Retinal pigment epithelial cell (primary cell): ENCODE measurements around the gene MARCHF10.

Source experiments
- DNase-seq: peaks from one replicate; pipeline ENCODE4 v3.0.0-alpha.2; 2010; ENCODE audit warnings: low read depth
- H3K4me3 ChIP-seq: 2 replicates; pipeline ENCODE4 v1.5.1; 2011; ENCODE audit warnings: mild to moderate bottlenecking, low read length, control low read depth, moderate library complexity
- TF ChIP-seq, protein P1 (sequence below): conservative IDR thresholded peaks from 2 replicates; pipeline ENCODE4 v1.5.1; 2011; ENCODE audit warnings: low read depth, low read length, control low read depth, inconsistent platforms

MARCHF10 gene

DNA sequence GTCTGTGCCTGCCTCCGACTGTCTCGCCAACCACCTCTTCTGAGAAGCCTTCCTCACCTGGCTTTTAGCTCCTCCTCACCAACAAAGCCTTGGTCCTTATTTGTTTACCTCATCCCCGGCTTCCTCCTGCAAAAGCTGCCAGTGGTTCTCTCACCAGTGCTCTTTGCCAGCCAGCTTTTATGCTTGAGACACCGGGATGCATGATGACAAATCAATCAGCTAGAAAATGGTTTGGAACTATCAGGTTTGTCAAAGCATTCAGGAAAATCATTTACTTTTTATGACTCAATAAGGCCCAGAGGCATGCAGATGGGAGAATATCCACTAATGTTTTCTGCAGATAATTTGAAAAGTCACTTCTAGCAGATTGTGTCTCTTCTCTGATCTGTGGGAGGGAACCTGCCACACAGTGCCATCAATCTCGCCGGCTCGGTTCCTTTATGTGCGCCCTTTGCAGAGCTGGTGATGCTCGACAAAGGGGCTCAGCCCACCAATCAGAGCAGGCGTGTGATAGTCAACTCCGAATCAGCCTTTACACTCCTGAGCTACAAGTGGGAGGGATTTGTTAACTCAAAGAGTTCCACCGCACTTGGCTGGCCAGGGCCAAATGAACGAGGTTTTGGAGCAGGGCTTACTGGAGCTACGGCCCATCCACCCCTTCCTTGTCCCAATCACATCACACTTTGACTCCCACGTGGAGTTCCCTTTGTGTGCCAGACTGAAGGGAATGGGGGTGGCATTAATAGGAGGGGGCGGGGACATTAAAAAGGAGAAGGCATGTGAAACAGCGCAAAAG, 94.8 kb downstream of the MARCHF10 start:
- no peak for DNase-seq
- TF ChIP-seq, protein P1, sequence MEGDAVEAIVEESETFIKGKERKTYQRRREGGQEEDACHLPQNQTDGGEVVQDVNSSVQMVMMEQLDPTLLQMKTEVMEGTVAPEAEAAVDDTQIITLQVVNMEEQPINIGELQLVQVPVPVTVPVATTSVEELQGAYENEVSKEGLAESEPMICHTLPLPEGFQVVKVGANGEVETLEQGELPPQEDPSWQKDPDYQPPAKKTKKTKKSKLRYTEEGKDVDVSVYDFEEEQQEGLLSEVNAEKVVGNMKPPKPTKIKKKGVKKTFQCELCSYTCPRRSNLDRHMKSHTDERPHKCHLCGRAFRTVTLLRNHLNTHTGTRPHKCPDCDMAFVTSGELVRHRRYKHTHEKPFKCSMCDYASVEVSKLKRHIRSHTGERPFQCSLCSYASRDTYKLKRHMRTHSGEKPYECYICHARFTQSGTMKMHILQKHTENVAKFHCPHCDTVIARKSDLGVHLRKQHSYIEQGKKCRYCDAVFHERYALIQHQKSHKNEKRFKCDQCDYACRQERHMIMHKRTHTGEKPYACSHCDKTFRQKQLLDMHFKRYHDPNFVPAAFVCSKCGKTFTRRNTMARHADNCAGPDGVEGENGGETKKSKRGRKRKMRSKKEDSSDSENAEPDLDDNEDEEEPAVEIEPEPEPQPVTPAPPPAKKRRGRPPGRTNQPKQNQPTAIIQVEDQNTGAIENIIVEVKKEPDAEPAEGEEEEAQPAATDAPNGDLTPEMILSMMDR = no peak
- no peak overlapping the region for H3K4me3 ChIP-seq

DNA sequence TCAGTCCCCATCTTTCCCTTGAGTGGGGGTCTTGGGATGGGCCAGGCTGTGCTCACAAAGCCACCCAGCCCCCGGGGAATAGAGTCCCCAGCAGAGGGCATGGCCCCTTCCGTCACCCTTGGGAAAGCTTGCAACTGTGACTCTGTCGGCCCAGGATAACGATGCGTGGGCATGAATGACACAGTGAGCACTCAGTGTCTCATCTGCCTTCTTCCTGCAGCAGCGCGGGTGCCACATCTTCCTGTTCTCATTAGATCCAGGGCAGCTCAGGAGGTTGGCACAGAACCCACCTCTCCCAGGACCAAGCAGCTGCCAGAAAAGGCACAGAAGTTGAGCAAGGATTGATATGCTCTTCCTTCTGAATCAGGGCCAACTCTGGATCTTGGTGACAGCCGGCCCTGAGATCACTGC, 95.9 kb downstream of the MARCHF10 start:
- H3K4me3 ChIP-seq = no peak overlapping the region
- DNase-seq = no peak
- TF ChIP-seq, protein P1 = no peak

DNA sequence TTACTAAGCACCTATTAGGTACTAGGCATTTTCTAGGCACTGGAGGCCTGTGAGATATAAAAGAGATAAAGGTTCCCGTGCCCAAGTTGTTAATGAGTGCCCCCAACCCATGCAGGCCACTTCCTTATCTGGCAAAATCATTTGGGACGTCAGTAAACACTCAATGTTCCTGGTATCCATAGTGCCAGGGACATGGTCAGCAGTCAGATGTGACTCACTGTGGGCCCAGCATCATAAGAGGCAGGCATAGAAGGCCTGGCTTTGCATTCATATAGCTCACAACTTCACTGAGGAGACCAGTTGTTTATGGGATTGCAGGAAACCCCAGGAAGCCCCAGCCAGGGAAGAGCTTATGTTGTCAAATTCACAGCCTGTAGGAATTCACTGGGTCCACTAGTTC, 99.5 kb downstream of the MARCHF10 start:
- TF ChIP-seq, protein P1 = no peak
- DNase-seq = no peak
- H3K4me3 ChIP-seq = no peak overlapping the region

DNA sequence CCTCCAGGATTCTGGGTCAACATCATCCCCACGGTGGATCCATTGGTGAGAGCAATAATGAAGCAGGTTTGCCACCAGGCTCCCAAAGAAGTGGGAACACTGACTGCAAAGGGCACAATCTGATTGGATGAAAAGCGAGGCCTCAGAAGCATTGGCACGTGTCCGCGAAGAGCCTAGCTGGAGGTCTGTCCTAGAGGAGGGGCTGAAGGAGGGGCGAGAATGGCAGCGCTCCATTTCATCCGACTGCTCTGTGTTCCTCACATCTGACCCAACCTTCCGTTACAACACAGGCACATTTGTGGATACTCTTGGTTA, 100.7 kb downstream of the MARCHF10 start:
- TF ChIP-seq, protein P1 = no peak
- no peak for DNase-seq
- H3K4me3 ChIP-seq = no peak overlapping the region

DNA sequence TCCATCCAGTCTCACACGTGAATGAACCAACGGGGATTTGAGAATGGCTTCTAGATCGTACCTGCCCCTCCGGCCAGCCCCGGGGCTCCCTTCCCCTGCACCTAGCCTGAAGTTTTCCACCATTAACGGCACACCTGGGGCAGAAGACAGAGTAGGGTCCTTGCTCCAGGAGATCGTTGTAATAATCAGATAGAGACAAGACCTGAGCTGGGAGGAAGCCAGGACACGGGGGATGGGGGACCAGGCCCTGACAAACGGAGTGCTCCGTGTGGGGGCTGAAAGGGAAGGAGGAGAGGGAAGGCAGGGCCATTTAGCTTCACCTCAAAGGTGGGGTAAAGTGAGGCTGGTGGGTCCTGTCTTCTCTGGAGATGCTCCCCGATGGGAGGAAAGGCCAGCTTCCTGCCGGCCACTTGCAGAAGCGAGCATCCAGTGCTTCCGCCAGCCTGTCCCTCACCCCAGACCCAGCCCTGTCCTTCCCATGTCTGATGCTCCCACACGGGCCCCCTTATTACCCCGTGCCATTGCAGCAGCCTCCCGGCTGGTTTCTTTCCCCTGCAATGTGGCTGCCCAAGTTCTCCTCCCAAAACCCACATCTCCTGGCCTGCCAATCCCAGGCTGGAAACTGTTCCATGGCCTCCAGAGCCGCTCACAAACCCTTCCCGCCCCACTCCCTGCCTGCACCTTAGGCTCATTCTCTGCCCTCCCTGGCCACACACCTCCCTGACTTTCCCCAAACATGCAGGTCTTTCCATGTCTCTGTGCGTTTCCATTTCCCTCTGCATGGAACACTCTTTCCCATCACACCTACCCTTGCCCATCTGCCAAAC, 101.3 kb downstream of the MARCHF10 start:
- TF ChIP-seq, protein P1 = no peak
- no peak for DNase-seq
- no peak overlapping the region for H3K4me3 ChIP-seq

DNA sequence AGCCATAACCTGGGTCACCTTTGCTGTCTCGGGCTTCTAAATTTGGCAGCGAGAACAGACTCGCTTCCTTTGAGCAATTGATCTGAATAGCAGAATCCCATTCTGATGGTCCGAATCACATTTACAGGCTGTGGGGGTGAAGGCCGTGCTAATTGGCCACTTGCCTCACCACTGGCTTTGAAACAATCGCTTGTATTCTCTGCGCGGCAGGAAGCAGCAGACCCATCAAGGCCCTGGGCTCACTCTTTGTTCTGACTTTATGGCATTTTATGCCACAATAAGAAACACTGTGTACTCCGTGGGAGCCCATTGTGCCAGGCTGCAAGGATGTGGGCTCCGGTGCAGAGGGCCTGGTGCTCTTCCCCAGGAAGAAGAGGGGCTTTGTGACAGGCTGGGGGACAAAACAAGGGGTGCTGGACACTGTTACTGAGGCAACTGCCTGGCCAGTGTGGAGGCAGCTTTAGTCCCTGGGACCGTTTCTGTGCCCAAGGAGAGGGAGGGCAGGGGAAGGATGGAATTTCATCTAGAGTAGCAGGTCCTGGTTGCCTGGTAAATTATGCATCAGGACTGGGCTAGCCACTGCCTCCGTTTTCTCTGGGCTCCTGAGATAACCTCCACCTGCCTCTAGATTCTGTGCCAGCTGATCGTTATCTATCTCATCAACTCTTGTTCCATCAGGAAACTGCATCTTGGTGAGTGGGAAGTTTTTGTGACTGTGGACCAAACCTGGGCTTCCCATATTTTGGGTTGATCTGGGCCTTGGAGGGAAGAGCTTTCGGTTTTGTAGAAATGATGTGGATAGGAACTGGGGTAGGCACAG, 102.1 kb downstream of the MARCHF10 start:
- TF ChIP-seq, protein P1 = no peak
- H3K4me3 ChIP-seq = no peak overlapping the region
- DNase-seq = no peak
